Measurements from ENCODE around the gene NUB1. TPM values are rescaled to one million over a fixed set of nuclear protein-coding genes. Genes with fewer than 3 reads are reported as not detected.

NUB1 gene
- polyA plus RNA-seq, 1 of the 3 experiments (the other 2 are of a cell fraction): 54.0 TPM

DNA sequence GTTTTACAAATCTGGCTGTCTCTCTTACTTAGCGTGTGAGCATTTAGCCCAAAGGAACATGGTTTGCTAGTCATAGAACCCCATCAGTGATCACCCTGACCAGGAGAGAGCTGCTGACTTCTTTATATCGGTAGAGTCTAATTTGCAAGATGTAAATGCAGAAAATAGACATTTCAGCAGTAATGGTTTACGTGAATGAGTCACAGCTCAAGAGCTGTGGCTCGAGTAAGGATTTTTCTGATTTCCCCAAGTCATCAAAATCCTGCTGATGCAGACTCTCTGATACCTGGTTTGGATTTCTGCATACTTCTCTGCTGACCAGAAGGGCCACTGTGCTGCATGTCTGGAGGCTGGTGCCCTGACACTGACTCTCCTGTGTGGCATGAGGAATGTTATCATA, 25.7 kb downstream of the NUB1 start (continued):
- TF ChIP-seq, protein P1, sequence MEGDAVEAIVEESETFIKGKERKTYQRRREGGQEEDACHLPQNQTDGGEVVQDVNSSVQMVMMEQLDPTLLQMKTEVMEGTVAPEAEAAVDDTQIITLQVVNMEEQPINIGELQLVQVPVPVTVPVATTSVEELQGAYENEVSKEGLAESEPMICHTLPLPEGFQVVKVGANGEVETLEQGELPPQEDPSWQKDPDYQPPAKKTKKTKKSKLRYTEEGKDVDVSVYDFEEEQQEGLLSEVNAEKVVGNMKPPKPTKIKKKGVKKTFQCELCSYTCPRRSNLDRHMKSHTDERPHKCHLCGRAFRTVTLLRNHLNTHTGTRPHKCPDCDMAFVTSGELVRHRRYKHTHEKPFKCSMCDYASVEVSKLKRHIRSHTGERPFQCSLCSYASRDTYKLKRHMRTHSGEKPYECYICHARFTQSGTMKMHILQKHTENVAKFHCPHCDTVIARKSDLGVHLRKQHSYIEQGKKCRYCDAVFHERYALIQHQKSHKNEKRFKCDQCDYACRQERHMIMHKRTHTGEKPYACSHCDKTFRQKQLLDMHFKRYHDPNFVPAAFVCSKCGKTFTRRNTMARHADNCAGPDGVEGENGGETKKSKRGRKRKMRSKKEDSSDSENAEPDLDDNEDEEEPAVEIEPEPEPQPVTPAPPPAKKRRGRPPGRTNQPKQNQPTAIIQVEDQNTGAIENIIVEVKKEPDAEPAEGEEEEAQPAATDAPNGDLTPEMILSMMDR (IDR thresholded peaks at IDR 0.05): no peak
- TF ChIP-seq REST (IDR thresholded peaks at IDR 0.05; ENCODE audit: low read depth, low read length) (no peak), FOXM1 (IDR thresholded peaks at IDR 0.05; ENCODE audit: low read depth) (no peak), RAD21 (IDR thresholded peaks at IDR 0.05; ENCODE audit: low read length) (no peak), USF2 (IDR thresholded peaks at IDR 0.05; ENCODE audit: borderline replicate concordance, low read depth, low read length) (no peak), EP300 (IDR thresholded peaks at IDR 0.05; ENCODE audit: borderline replicate concordance in 1 of 2, low read depth in 1 of 2, low read length in 1 of 2) (no peak), IRF3 (IDR thresholded peaks at IDR 0.05; ENCODE audit: low read depth, low read length) (no peak)

GRCh38 chr7:151368136-151368571, 26.5 kb downstream of the NUB1 start:
- peaks cover 0 to 13% of the 10 kb centered on the region in 2 experiments; a peak in 2 of 4 replicates for H3K4me1 ChIP-seq (ENCODE audit: control insufficient read depth in 1 of 2, insufficient read depth in 2 of 2, low read depth in 1 of 2, low read length in 1 of 2)
- no peak overlapping the region for H2AFZ ChIP-seq (ENCODE audit: low read depth)
- ChIA-PET POLR2A (interaction anchor here (1.0 kb wide), 1 partner anchor 41 kb away, joined by 4 read pairs; the partner anchor contains the start of gene WDR86), CTCF (interaction anchor here (0.7 to 8.1 kb wide), 54 partner anchors 8 to 400 kb away, joined by 3 to 126 read pairs (median 5); partner anchors contain the start of genes NUB1 and WDR86)
- no peaks in the 10 kb centered on the region for H3K79me2 ChIP-seq (ENCODE audit: insufficient read depth)
- no peak overlapping the region for H3K9ac ChIP-seq
- H3K27me3 ChIP-seq (ENCODE audit: insufficient read depth): no peaks in the 10 kb centered on the region
- H3K27ac ChIP-seq (ENCODE audit: low read depth in 2 of 2, low read length in 1 of 2): no peak overlapping the region
- no peaks in the 10 kb centered on the region for H4K20me1 ChIP-seq (ENCODE audit: insufficient read depth)
- peaks cover 9% of the 10 kb centered on the region for H3F3A ChIP-seq (replicated peaks; ENCODE audit: insufficient read depth)
- H3K4me3 ChIP-seq (ENCODE audit: low read depth in 2 of 2, low read length in 1 of 2): no peak overlapping the region
- peaks cover 28 to 48% of the 10 kb centered on the region in 2 experiments for H3K36me3 ChIP-seq (replicated peaks in 1 of 2; ENCODE audit: control insufficient read depth in 1 of 2, insufficient read depth in 2 of 2, low read length in 1 of 2)
- WGBS (ENCODE audit: low lambda C conversion rate): 32% methylated on average over 11 of the region's 11 CpGs
- DNase-seq: peak; percentile 91
- H3K9me3 ChIP-seq: peaks cover 6% of the 10 kb centered on the region; the same call in 1 of the 2 replicates
- H3K4me2 ChIP-seq: no peak overlapping the region
- H3K9me2 ChIP-seq: no peaks in the 10 kb centered on the region
- TF ChIP-seq ELF1 (IDR thresholded peaks at IDR 0.05) (no peak), POLR2AphosphoS5 (IDR thresholded peaks at IDR 0.05; ENCODE audit: low read depth, low read length) (no peak), NRF1 (IDR thresholded peaks at IDR 0.05; ENCODE audit: low read depth, low read length) (no peak), USF1 (IDR thresholded peaks at IDR 0.05; ENCODE audit: borderline replicate concordance, low read depth) (no peak), GATA2 (CRISPR knock-in tag; IDR thresholded peaks at IDR 0.05) (no peak), EP300 (IDR thresholded peaks at IDR 0.05; ENCODE audit: borderline replicate concordance in 1 of 2, low read depth in 1 of 2, low read length in 1 of 2) (no peak), JUND (IDR thresholded peaks at IDR 0.05) (no peak), TAF1 (IDR thresholded peaks at IDR 0.05; ENCODE audit: borderline replicate concordance, low read depth, low read length) (no peak), TEAD4 (IDR thresholded peaks at IDR 0.05; ENCODE audit: borderline replicate concordance, insufficient read depth) (no peak), FOXM1 (IDR thresholded peaks at IDR 0.05; ENCODE audit: low read depth) (no peak)
- TF ChIP-seq, protein P2, sequence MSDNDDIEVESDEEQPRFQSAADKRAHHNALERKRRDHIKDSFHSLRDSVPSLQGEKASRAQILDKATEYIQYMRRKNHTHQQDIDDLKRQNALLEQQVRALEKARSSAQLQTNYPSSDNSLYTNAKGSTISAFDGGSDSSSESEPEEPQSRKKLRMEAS (IDR thresholded peaks at IDR 0.05; ENCODE audit: low read depth): peak; percentile 57
- TF ChIP-seq, protein P3, sequence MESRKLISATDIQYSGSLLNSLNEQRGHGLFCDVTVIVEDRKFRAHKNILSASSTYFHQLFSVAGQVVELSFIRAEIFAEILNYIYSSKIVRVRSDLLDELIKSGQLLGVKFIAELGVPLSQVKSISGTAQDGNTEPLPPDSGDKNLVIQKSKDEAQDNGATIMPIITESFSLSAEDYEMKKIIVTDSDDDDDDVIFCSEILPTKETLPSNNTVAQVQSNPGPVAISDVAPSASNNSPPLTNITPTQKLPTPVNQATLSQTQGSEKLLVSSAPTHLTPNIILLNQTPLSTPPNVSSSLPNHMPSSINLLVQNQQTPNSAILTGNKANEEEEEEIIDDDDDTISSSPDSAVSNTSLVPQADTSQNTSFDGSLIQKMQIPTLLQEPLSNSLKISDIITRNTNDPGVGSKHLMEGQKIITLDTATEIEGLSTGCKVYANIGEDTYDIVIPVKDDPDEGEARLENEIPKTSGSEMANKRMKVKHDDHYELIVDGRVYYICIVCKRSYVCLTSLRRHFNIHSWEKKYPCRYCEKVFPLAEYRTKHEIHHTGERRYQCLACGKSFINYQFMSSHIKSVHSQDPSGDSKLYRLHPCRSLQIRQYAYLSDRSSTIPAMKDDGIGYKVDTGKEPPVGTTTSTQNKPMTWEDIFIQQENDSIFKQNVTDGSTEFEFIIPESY (IDR thresholded peaks at IDR 0.05; ENCODE audit: borderline replicate concordance, low read depth): no peak

Measured in SK-N-SH (cell line).